ENCODE data around the gene PTK6.

Gene PTK6

DNA sequence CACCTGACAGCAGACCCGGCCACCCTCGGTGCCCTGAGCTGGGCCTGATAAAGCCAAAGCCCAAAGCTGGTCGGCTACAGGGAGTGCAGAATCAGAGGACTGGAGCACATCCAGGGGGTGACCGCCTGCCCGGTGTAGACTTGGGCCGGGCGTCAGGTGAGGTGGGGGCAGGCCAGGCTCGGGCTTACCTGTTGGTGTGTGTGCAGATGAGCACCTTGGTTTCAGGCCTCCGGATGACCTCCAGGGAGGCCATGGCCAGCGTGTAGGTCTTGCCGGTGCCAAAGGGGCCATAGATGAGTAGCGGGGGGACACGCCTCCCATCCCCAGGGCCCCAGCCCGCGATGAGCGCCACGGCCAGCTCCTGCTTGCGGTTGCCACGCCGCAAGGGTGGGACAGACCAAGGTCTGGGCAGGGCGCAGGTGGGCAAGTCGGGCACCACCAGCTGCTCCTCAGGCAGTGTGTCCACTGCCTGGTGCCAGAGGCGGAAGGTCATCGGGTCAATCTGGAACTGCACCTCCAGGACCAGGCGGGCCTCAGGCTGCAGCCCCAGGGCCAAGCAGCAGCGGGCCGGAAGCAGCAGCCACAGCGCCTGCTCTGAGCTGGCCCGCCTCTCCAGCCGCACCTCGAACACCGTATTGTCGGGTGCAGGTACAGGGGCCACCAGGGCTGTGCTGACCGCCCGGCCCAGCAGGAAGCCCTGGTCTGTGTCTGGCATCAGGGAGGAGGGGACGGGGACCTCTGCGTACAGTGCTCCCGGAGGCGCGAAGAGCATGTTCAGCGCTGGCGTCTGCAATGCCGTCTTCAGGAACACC lies 31.2 kb upstream of the PTK6 start:
- no peak overlapping the region for H3K9ac ChIP-seq (ENCODE audit: low read depth, low read length)
- no peaks in the 10 kb centered on the region for H3K4me1 ChIP-seq (ENCODE audit: control insufficient read depth, insufficient read depth, low read length)
- no peak overlapping the region for H3K4me3 ChIP-seq (ENCODE audit: low read depth, low read length)
- no peaks in the 10 kb centered on the region for H3K36me3 ChIP-seq (ENCODE audit: control insufficient read depth, insufficient read depth, low read length)
- H3K27ac ChIP-seq (ENCODE audit: low read depth, low read length), result no peak overlapping the region
- H3K9me3 ChIP-seq (ENCODE audit: control insufficient read depth, insufficient read depth, low read length), result no peaks in the 10 kb centered on the region
- no peaks in the 10 kb centered on the region for H3K27me3 ChIP-seq (ENCODE audit: control insufficient read depth, insufficient read depth, low read length)

GRCh38 chr20:63567386-63568169 lies 30.4 kb upstream of the PTK6 start:
- no peaks in the 10 kb centered on the region for H3K4me1 ChIP-seq (ENCODE audit: control insufficient read depth, insufficient read depth, low read length)
- H3K36me3 ChIP-seq (ENCODE audit: control insufficient read depth, insufficient read depth, low read length), result no peaks in the 10 kb centered on the region
- H3K9me3 ChIP-seq (ENCODE audit: control insufficient read depth, insufficient read depth, low read length), result no peaks in the 10 kb centered on the region
- no peak overlapping the region for H3K9ac ChIP-seq (ENCODE audit: low read depth, low read length)
- H3K27me3 ChIP-seq (ENCODE audit: control insufficient read depth, insufficient read depth, low read length), result no peaks in the 10 kb centered on the region
- no peak overlapping the region for H3K27ac ChIP-seq (ENCODE audit: low read depth, low read length)
- H3K4me3 ChIP-seq (ENCODE audit: low read depth, low read length), result no peak overlapping the region

DNA sequence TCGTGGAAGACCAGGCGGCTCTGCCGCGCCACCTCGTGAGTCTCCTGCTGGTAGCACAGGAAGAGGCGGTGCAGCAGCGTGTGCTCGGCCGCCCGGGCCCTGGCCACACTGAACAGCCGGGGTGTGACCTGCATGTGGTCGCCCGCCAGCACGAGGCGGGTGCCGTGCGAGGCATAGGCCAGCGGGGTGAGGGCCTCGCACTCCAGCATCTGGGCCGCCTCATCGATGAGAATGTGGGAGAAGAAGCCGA lies 29.9 kb upstream of the PTK6 start:
- H3K27ac ChIP-seq (ENCODE audit: low read depth, low read length), result no peak overlapping the region
- no peaks in the 10 kb centered on the region for H3K4me1 ChIP-seq (ENCODE audit: control insufficient read depth, insufficient read depth, low read length)
- H3K4me3 ChIP-seq (ENCODE audit: low read depth, low read length), result no peak overlapping the region
- H3K9ac ChIP-seq (ENCODE audit: low read depth, low read length), result no peak overlapping the region
- no peaks in the 10 kb centered on the region for H3K9me3 ChIP-seq (ENCODE audit: control insufficient read depth, insufficient read depth, low read length)
- H3K36me3 ChIP-seq (ENCODE audit: control insufficient read depth, insufficient read depth, low read length), result no peaks in the 10 kb centered on the region
- no peaks in the 10 kb centered on the region for H3K27me3 ChIP-seq (ENCODE audit: control insufficient read depth, insufficient read depth, low read length)

DNA sequence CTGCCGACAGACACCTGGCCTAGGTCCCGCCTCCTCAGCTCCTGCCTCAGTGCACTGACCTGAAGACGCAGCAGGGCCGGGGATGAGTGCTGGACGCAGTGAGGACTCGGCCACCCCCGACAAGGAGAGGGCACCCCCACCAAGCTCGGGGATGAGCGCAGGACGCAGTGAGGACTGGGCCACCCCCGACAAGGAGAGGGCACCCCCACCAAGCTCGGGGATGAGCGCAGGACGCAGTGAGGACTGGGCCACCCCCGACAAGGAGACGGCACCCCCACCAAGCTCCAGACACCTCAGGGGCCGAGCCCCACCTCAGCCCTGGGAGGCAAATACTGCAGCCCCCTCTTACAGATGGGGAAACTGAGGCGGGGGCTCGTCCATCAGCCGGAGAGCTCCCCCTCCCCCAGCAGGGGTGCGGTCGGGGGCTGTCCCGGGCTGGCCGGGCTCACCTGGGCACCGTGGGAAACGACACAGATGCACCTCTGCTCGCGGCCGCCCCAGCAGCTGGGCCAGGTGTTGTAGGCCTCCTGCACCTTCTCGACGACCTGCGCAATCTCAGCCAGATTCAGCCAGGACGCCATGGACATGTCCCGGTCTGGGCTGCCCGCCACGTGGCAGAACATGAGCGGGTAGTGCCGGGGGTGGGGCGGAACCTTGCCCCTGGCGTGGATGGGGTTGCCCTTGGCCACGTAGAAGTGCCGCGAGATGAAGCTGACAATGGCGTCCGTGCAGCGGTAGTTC lies 29.4 kb upstream of the PTK6 start:
- Histone ChIP-seq H3K9ac (ENCODE audit: low read depth, low read length) (no peak overlapping the region), H3K27me3 (ENCODE audit: control insufficient read depth, insufficient read depth, low read length) (no peaks in the 10 kb centered on the region), H3K4me3 (ENCODE audit: low read depth, low read length) (no peak overlapping the region), H3K4me1 (ENCODE audit: control insufficient read depth, insufficient read depth, low read length) (no peaks in the 10 kb centered on the region), H3K9me3 (ENCODE audit: control insufficient read depth, insufficient read depth, low read length) (no peaks in the 10 kb centered on the region), H3K27ac (ENCODE audit: low read depth, low read length) (no peak overlapping the region), H3K36me3 (ENCODE audit: control insufficient read depth, insufficient read depth, low read length) (no peaks in the 10 kb centered on the region; the same call in 1 of the 2 replicates)

- H3K27ac ChIP-seq (ENCODE audit: low read depth, low read length), result no peak overlapping the region
- no peaks in the 10 kb centered on the region for H3K9me3 ChIP-seq (ENCODE audit: control insufficient read depth, insufficient read depth, low read length)
- no peak overlapping the region for H3K4me3 ChIP-seq (ENCODE audit: low read depth, low read length)
- no peak overlapping the region for H3K9ac ChIP-seq (ENCODE audit: low read depth, low read length)
- H3K4me1 ChIP-seq (ENCODE audit: control insufficient read depth, insufficient read depth, low read length), result no peaks in the 10 kb centered on the region
- H3K36me3 ChIP-seq (ENCODE audit: control insufficient read depth, insufficient read depth, low read length), result peaks cover 3% of the 10 kb centered on the region
- no peaks in the 10 kb centered on the region for H3K27me3 ChIP-seq (ENCODE audit: control insufficient read depth, insufficient read depth, low read length)
These were observed 28.6 kb upstream of the PTK6 start for GRCh38 chr20:63565699-63566335.

GRCh38 chr20:63565021-63565698 lies 28.0 kb upstream of the PTK6 start:
- H3K27me3 ChIP-seq (ENCODE audit: control insufficient read depth, insufficient read depth, low read length), result no peaks in the 10 kb centered on the region
- no peaks in the 10 kb centered on the region for H3K4me1 ChIP-seq (ENCODE audit: control insufficient read depth, insufficient read depth, low read length)
- H3K4me3 ChIP-seq (ENCODE audit: low read depth, low read length), result no peak overlapping the region
- H3K9me3 ChIP-seq (ENCODE audit: control insufficient read depth, insufficient read depth, low read length), result no peaks in the 10 kb centered on the region
- no peak overlapping the region for H3K27ac ChIP-seq (ENCODE audit: low read depth, low read length)
- H3K9ac ChIP-seq (ENCODE audit: low read depth, low read length), result no peak overlapping the region
- H3K36me3 ChIP-seq (ENCODE audit: control insufficient read depth, insufficient read depth, low read length), result peaks cover 6% of the 10 kb centered on the region

DNA sequence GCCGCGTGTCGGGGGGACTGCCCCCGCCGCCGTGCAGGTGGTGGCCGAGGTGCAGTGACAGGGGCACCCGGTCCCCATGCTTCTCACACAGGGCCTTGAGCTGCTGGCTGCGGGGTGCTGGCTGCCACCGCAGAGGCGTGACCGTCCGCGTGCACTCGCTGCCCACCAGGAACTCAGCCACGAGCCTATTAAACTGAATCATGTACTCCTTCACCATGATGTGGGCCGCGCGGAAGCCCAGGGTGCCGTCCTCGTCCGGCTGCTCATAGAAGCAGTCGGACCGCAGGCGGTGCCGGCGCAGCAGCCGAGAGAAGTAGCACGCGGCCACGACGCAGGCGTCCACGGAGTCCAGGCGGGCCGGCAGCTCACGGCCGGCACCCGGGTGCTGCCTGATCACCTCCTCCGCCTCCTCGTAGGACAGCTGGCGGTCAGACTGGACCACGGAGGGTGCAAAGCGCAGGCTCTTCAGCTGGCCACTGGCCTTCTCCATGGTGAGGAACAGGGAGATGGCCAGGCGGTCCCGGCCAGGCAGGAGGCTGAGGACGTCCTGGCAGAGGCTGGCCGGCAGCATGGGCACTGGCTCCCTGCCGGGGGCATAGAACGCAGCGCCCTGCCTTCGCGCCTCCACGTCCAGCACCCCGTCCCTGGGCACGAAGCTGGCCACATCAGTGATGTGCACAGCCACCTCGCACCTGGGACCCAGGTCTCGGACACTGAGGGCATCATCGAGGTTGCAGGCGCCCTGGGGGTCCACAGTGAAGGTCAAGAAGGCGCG lies 27.0 kb upstream of the PTK6 start:
- H3K9ac ChIP-seq (ENCODE audit: low read depth, low read length), result no peak overlapping the region
- peaks cover 7% of the 10 kb centered on the region for H3K36me3 ChIP-seq (ENCODE audit: control insufficient read depth, insufficient read depth, low read length)
- H3K4me3 ChIP-seq (ENCODE audit: low read depth, low read length), result no peak overlapping the region

DNA sequence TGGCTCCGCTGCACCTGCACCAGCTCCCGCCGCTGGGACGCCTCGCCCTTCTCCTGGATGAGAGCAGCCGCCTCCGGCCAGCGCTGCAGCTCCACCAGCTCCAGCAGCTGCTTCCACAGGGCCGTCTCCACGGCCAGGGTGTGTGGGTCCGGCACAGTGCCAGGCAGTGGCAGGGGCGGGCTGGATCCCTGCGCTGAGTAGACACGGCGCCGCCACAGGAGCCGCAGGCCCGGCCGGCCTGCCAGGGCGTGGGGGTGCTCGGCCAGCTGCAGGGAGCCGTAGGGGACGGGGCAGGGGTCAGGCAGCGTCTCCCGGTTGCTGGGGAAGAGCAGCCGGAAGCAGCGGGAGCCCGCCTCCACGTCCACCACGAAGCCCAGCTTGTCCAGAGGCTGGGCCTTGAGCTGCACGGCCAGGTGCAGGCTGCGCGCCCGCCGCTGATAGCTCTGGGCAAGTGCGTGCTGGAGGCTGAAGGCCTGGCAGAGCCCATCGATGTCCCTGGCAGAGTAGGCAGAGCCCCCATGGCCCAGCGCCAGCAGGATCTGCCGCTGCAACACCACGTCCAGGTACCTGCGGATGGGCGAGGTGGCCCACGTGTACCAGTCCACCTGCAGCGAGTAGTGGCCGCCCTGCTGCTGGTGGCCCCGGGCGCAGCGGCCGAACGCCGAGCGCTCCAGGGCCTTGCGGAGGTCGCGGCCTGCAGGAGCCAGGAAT lies 26.2 kb upstream of the PTK6 start:
- Histone ChIP-seq H3K36me3 (ENCODE audit: control insufficient read depth, insufficient read depth, low read length) (peaks cover 7% of the 10 kb centered on the region), H3K9me3 (ENCODE audit: control insufficient read depth, insufficient read depth, low read length) (no peaks in the 10 kb centered on the region), H3K27ac (ENCODE audit: low read depth, low read length) (no peak overlapping the region), H3K9ac (ENCODE audit: low read depth, low read length) (no peak overlapping the region), H3K4me1 (ENCODE audit: control insufficient read depth, insufficient read depth, low read length) (no peaks in the 10 kb centered on the region), H3K27me3 (ENCODE audit: control insufficient read depth, insufficient read depth, low read length) (no peaks in the 10 kb centered on the region), H3K4me3 (ENCODE audit: low read depth, low read length) (no peak overlapping the region)

More for the DNA sequence above, 27.0 kb upstream of the PTK6 start:
- Histone ChIP-seq H3K27me3 (ENCODE audit: control insufficient read depth, insufficient read depth, low read length) (no peaks in the 10 kb centered on the region), H3K4me1 (ENCODE audit: control insufficient read depth, insufficient read depth, low read length) (no peaks in the 10 kb centered on the region), H3K9me3 (ENCODE audit: control insufficient read depth, insufficient read depth, low read length) (no peaks in the 10 kb centered on the region), H3K27ac (ENCODE audit: low read depth, low read length) (no peak overlapping the region)

GRCh38 chr20:63562461-63563224 lies 25.5 kb upstream of the PTK6 start:
- no peaks in the 10 kb centered on the region for H3K4me1 ChIP-seq (ENCODE audit: control insufficient read depth, insufficient read depth, low read length)
- H3K36me3 ChIP-seq (ENCODE audit: control insufficient read depth, insufficient read depth, low read length), result peaks cover 7% of the 10 kb centered on the region
- no peak overlapping the region for H3K4me3 ChIP-seq (ENCODE audit: low read depth, low read length)
- no peak overlapping the region for H3K27ac ChIP-seq (ENCODE audit: low read depth, low read length)
- no peaks in the 10 kb centered on the region for H3K27me3 ChIP-seq (ENCODE audit: control insufficient read depth, insufficient read depth, low read length)
- H3K9ac ChIP-seq (ENCODE audit: low read depth, low read length), result no peak overlapping the region
- no peaks in the 10 kb centered on the region for H3K9me3 ChIP-seq (ENCODE audit: control insufficient read depth, insufficient read depth, low read length)
